PC-3 (cell line): Measurements from ENCODE around the gene CCDC158. TPM values are rescaled to one million over a fixed set of nuclear protein-coding genes. Genes with fewer than 3 reads are reported as not detected.
"Not testable (repeated sequence)": the region's sequence is repeated elsewhere in the genome, so short reads cannot be mapped to it uniquely, and the experiment has no call there.

Source experiments
- ATAC-seq: fragments of 200-7000 bp; cut with Tn5 transposase; 2 replicates; pipeline ENCODE4 v1.9.1; 2020; ENCODE audit warnings: mild to moderate bottlenecking, moderate library complexity
- BruUV-seq: library from RNA; stranded (reverse); fragments of 400-500 nt; replicated peaks from 2 replicates; lab custom pipeline; 2021; lab: Mats Ljungman, UMichigan
- CTCF ChIA-PET: fragments of 300-600 bp; sonication (Branson Sonifier 250); formaldehyde crosslinking; loops from one replicate; lab custom pipeline; 2022; ENCODE audit warnings: antibody characterized with exemption; lab: Charles Lee
- POLR2A ChIA-PET: fragments of 300-600 bp; sonication (Branson Sonifier 250); formaldehyde crosslinking; loops from one replicate; lab custom pipeline; 2022; ENCODE audit warnings: antibody characterized with exemption; ENCODE audit not compliant: unreplicated experiment; lab: Charles Lee
- DNase-seq: peaks from one replicate; pipeline ENCODE4 v3.0.0-alpha.2; 2015
- H2AFZ ChIP-seq: fragments of 300-600 bp; sonication (generic); 2 replicates; pipeline ENCODE4 v1.6.0; 2016; ENCODE audit warnings: antibody characterized with exemption, low read length
- H3F3A ChIP-seq: fragments of 300-600 bp; sonication (generic); one replicate; pipeline ENCODE4 v1.6.0; 2017; ENCODE audit warnings: antibody characterized with exemption, low read length, control low read depth, mild to moderate bottlenecking; ENCODE audit not compliant: unreplicated experiment
- H3K27ac ChIP-seq: fragments of 300-600 bp; sonication (generic); 2 replicates; pipeline ENCODE4 v1.5.1; 2016; ENCODE audit warnings: mild to moderate bottlenecking, low read length
- H3K27me3 ChIP-seq: fragments of 300-600 bp; sonication (generic); 2 replicates; pipeline ENCODE4 v1.6.1; 2016; ENCODE audit warnings: low read length, mixed read lengths
- H3K36me3 ChIP-seq: fragments of 300-600 bp; sonication (generic); 2 replicates; pipeline ENCODE4 v1.6.1; 2016; ENCODE audit warnings: low read depth, mixed run types, low read length, mixed read lengths
- H3K4me1 ChIP-seq: fragments of 300-600 bp; sonication (generic); 2 replicates; pipeline ENCODE4 v1.5.1; 2016; ENCODE audit warnings: low read length; ENCODE audit not compliant: insufficient read depth
- H3K4me2 ChIP-seq: fragments of 300-600 bp; sonication (generic); 2 replicates; pipeline ENCODE4 v1.6.0; 2016; ENCODE audit warnings: low read length
- H3K4me3 ChIP-seq: fragments of 300-600 bp; sonication (generic); 2 replicates; pipeline ENCODE4 v1.5.1; 2016; ENCODE audit warnings: mild to moderate bottlenecking, low read length, mixed read lengths
- H3K79me2 ChIP-seq: fragments of 300-600 bp; sonication (generic); 2 replicates; pipeline ENCODE4 v1.6.1; 2017; ENCODE audit warnings: low read length, mixed read lengths
- H3K9ac ChIP-seq: fragments of 300-600 bp; sonication (generic); 2 replicates; pipeline ENCODE4 v1.6.0; 2016; ENCODE audit warnings: mild to moderate bottlenecking, low read length
- H3K9me2 ChIP-seq: fragments of 300-600 bp; sonication (generic); replicated peaks from 2 replicates; pipeline ENCODE4 v1.6.1; 2016; ENCODE audit warnings: mixed run types, low read length, mixed read lengths
- H3K9me3 ChIP-seq: fragments of 300-600 bp; sonication (generic); 2 replicates; pipeline ENCODE4 v1.6.1; 2016; ENCODE audit warnings: low read length, mixed read lengths
- H4K20me1 ChIP-seq: fragments of 300-600 bp; sonication (generic); 2 replicates; pipeline ENCODE4 v1.6.1; 2016; ENCODE audit warnings: low read length, mixed read lengths
- EZH2 ChIP-seq: fragments of 300-600 bp; sonication (generic); IDR thresholded peaks from one replicate; pipeline ENCODE4 v1.6.1; 2017; ENCODE audit warnings: antibody characterized with exemption, mild to moderate bottlenecking, low read length; ENCODE audit not compliant: unreplicated experiment
- EZH2phosphoT487 ChIP-seq: fragments of 300-600 bp; sonication (generic); IDR thresholded peaks from 2 replicates; pipeline ENCODE4 v1.6.1; 2018; ENCODE audit warnings: mild to moderate bottlenecking, antibody characterized with exemption, low read length, borderline replicate concordance
- intact Hi-C: fragments of 100-400 bp; cut with micrococcal nuclease; formaldehyde crosslinking; loops from 2 replicates; pipeline ENCODE4 v1.9.0; 2023
- total RNA-seq: library from RNA; depleted of rRNA; stranded (reverse); fragments of >200 nt; gene quantifications from 2 replicates; pipeline ENCODE4 v1.2.3, GENCODE V29; 2014
- TF ChIP-seq, protein P1 (sequence below): fragments of 300-600 bp; sonication (generic); conservative IDR thresholded peaks from 2 replicates; pipeline ENCODE4 v1.5.1; 2017; ENCODE audit warnings: antibody characterized with exemption, low read depth, mild to moderate bottlenecking, low read length

CCDC158 gene
- total RNA-seq, 1 experiment from 2014 or later: not detected

GRCh38 chr4:76458297-76458696 lies 37.4 kb upstream of the CCDC158 start:
- Histone ChIP-seq H3K9me2 (no peaks in the 10 kb centered on the region), H3F3A (no peaks in the 10 kb centered on the region), H2AFZ (no peak overlapping the region), H3K4me2 (no peak overlapping the region), H3K4me3 (no peak overlapping the region), H3K9me3 (no peaks in the 10 kb centered on the region), H4K20me1 (no peaks in the 10 kb centered on the region), H3K27me3 (no peaks in the 10 kb centered on the region), H3K9ac (no peak overlapping the region), H3K79me2 (no peaks in the 10 kb centered on the region), H3K4me1 (no peaks in the 10 kb centered on the region), H3K36me3 (no peaks in the 10 kb centered on the region), H3K27ac (no peak overlapping the region)
- no TSS peak for BruUV-seq
- intact Hi-C loops: no loop called here
- ATAC-seq (no peak), DNase-seq (no peak)
- TF ChIP-seq EZH2phosphoT487 (no peak), EZH2 (no peak)
- TF ChIP-seq, protein P1, sequence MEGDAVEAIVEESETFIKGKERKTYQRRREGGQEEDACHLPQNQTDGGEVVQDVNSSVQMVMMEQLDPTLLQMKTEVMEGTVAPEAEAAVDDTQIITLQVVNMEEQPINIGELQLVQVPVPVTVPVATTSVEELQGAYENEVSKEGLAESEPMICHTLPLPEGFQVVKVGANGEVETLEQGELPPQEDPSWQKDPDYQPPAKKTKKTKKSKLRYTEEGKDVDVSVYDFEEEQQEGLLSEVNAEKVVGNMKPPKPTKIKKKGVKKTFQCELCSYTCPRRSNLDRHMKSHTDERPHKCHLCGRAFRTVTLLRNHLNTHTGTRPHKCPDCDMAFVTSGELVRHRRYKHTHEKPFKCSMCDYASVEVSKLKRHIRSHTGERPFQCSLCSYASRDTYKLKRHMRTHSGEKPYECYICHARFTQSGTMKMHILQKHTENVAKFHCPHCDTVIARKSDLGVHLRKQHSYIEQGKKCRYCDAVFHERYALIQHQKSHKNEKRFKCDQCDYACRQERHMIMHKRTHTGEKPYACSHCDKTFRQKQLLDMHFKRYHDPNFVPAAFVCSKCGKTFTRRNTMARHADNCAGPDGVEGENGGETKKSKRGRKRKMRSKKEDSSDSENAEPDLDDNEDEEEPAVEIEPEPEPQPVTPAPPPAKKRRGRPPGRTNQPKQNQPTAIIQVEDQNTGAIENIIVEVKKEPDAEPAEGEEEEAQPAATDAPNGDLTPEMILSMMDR: no peak
- ChIA-PET CTCF (no interaction called here), POLR2A (no interaction called here)

DNA sequence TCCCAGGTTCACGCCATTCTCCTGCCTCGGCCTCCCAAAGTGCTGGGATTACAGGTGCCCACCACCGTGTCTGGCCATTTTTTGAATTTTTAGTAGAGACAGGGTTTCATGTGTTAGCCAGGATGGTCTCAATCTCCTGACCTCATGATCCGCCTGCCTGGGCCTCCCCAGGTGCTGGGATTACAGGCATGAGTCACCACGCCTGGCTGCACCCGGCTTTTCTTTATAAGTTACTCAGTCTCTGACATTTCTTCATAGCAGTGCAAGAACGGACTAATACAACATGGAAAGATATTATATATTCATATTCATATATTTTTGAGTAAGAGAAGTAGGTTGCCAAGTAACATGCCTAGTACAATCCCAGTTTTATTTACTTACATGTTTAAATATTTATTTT lies 36.9 kb upstream of the CCDC158 start:
- Histone ChIP-seq H3K9ac (no peak overlapping the region), H3K27ac (no peak overlapping the region)

DNA sequence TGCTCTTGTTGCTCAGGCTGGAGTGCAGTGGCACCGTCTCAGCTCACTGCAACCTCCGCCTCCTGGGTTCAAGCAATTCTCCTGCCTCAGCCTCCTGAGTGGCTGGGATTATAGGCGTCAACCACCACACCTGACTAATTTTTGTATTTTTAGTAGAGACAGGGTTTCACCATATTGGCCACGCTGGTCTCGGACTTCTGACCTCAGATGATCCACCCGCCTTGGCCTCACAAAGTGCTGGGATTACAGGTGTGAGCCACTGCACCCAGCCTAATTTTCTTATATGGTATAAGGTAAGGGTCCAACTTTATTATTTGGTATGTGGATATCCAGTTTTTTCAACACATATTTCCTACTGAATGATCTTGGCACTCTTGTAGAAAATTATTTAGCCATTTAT lies 33.1 kb upstream of the CCDC158 start:
- H3K9ac ChIP-seq, H3K79me2 ChIP-seq, ATAC-seq, H3K4me2 ChIP-seq, CTCF ChIA-PET, intact Hi-C loops, H3K9me2 ChIP-seq, H3K9me3 ChIP-seq, H3K27me3 ChIP-seq, POLR2A ChIA-PET, H3K36me3 ChIP-seq, H4K20me1 ChIP-seq, H3K4me3 ChIP-seq, BruUV-seq, H3K27ac ChIP-seq, H3K4me1 ChIP-seq, DNase-seq, H2AFZ ChIP-seq, H3F3A ChIP-seq: not testable (repeated sequence)

More for the DNA sequence above, 36.9 kb upstream of the CCDC158 start:
- intact Hi-C loops: no loop called here
- no peaks in the 10 kb centered on the region for H3K9me2 ChIP-seq
- TF ChIP-seq EZH2 (no peak), EZH2phosphoT487 (no peak)
- TF ChIP-seq, protein P1: no peak
- H3K4me3 ChIP-seq: no peak overlapping the region
- ATAC-seq: no peak
- no peaks in the 10 kb centered on the region for H4K20me1 ChIP-seq
- no peaks in the 10 kb centered on the region for H3K4me1 ChIP-seq
- no peaks in the 10 kb centered on the region for H3K9me3 ChIP-seq
- DNase-seq: no peak
- H3F3A ChIP-seq: no peaks in the 10 kb centered on the region
- no peaks in the 10 kb centered on the region for H3K27me3 ChIP-seq
- H3K36me3 ChIP-seq: no peaks in the 10 kb centered on the region
- BruUV-seq: no TSS peak
- ChIA-PET POLR2A (no interaction called here), CTCF (no interaction called here)
- no peak overlapping the region for H2AFZ ChIP-seq
- H3K4me2 ChIP-seq: no peak overlapping the region
- no peaks in the 10 kb centered on the region for H3K79me2 ChIP-seq
